ENCODE results near the gene SMAP1.

- TF ChIP-seq KDM1A (IDR thresholded peaks at IDR 0.05) (no peak), CTCF (IDR thresholded peaks at IDR 0.05 in 2 of 3, conservative IDR thresholded peaks at IDR 0.05 in 1 of 3; ENCODE audit: insufficient read depth in 2 of 3, low read depth in 1 of 3, low read length in 3 of 3) (no peak), JUN (IDR thresholded peaks at IDR 0.05; ENCODE audit: borderline replicate concordance, low read depth, low read length) (no peak), JUN (CRISPR knock-in tag; IDR thresholded peaks at IDR 0.05; ENCODE audit: borderline replicate concordance) (no peak), TEAD2 (tag; IDR thresholded peaks at IDR 0.05) (no peak), USF2 (CRISPR knock-in tag; IDR thresholded peaks at IDR 0.05) (no peak), ARHGAP35 (IDR thresholded peaks at IDR 0.05; ENCODE audit: partially characterized antibody) (no peak), FOS (IDR thresholded peaks at IDR 0.05; ENCODE audit: extremely low read depth, insufficient read length) (no peak), ZNF263 (CRISPR knock-in tag; IDR thresholded peaks at IDR 0.05; ENCODE audit: borderline replicate concordance) (no peak), ZNF589 (CRISPR knock-in tag; IDR thresholded peaks at IDR 0.05; ENCODE audit: low read depth) (no peak), ZBTB43 (CRISPR knock-in tag; IDR thresholded peaks at IDR 0.05) (no peak), GABPA (tag; conservative IDR thresholded peaks at IDR 0.05; ENCODE audit: low read depth) (no peak), MYNN (IDR thresholded peaks at IDR 0.05) (no peak), MYNN (CRISPR knock-in tag; IDR thresholded peaks at IDR 0.05) (no peak), HOMEZ (CRISPR knock-in tag; IDR thresholded peaks at IDR 0.05) (no peak)
These were observed 152.0 kb downstream of the SMAP1 start for GRCh38 chr6:70819646-70820045.

Measured in K562 (cell line).